ENCODE results near the gene ARID3A. TPM values are rescaled to one million over a fixed set of nuclear protein-coding genes. Genes with fewer than 3 reads are reported as not detected.
A peak's percentile ranks its signal among the peaks of the same experiment; 100 is the strongest.
"Not testable (repeated sequence)": the region's sequence is repeated elsewhere in the genome, so short reads cannot be mapped to it uniquely, and the experiment has no call there.

ARID3A gene
- 10 to 100 TPM; 28.5 to 30.6 TPM for total RNA-seq

GRCh38 chr19:925526-926322 lies at the start of gene ARID3A:
ARID3A (plus strand) TSS chr19:926035; CDS start chr19:929529, 3,494 bp downstream.
- DNase-seq = peak; percentile 80
- peak within 1 kb of the TSS; percentile 71 for H3K27ac Mint-ChIP-seq
- peaks cover 3% of the 10 kb centered on the region for H3K36me3 Mint-ChIP-seq
- H3K9me3 Mint-ChIP-seq = no peaks in the 10 kb centered on the region
- CTCF ChIA-PET = interaction anchor here (3.1 to 8.3 kb wide), 2 partner anchors 57 to 62 kb away, joined by 16 to 189 read pairs; partner anchors contain the start of gene WDR18
- peak within 1 kb of the TSS; percentile 75 for H3K4me3 Mint-ChIP-seq
- POLR2A ChIA-PET = interaction anchor here (3.0 kb wide), 1 partner anchor 59 kb away, joined by 21 read pairs; the partner anchor contains the start of gene WDR18
- peaks cover 12% of the 10 kb centered on the region for H3K4me1 Mint-ChIP-seq (ENCODE audit: low read depth)
- intact Hi-C loops (cut with micrococcal nuclease) = loop anchor here (1.0 to 10.0 kb wide), 2 partner anchors 59 to 179 kb away; partner anchors contain the start of genes GPX4 and WDR18
- H3K27me3 Mint-ChIP-seq = no peaks in the 10 kb centered on the region

- CTCF ChIA-PET = no interaction called here
These were observed 49.7 kb upstream of the ARID3A start for GRCh38 chr19:876089-876488.

GRCh38 chr19:876780-877314 lies 49.0 kb upstream of the ARID3A start:
- H3K9me3 Mint-ChIP-seq = no peaks in the 10 kb centered on the region
- CTCF ChIA-PET = no interaction called here
- no peak overlapping the region for H3K27ac Mint-ChIP-seq
- H3K4me1 Mint-ChIP-seq (ENCODE audit: low read depth) = peaks cover 8% of the 10 kb centered on the region
- POLR2A ChIA-PET = no interaction called here
- H3K27me3 Mint-ChIP-seq = no peaks in the 10 kb centered on the region
- no peak for DNase-seq
- H3K36me3 Mint-ChIP-seq = peaks cover 4% of the 10 kb centered on the region
- H3K4me3 Mint-ChIP-seq = no peak overlapping the region
- intact Hi-C loops (cut with micrococcal nuclease) = no loop called here

More at GRCh38 chr19:876089-876488, 49.7 kb upstream of the ARID3A start:
- no peak for DNase-seq
- POLR2A ChIA-PET = no interaction called here
- Mint-ChIP-seq H3K4me3 (no peak overlapping the region), H3K36me3 (peaks cover 2% of the 10 kb centered on the region), H3K9me3 (no peaks in the 10 kb centered on the region), H3K4me1 (ENCODE audit: low read depth) (peaks cover 9% of the 10 kb centered on the region), H3K27ac (no peak overlapping the region), H3K27me3 (no peaks in the 10 kb centered on the region)
- intact Hi-C loops (cut with micrococcal nuclease) = no loop called here

- CTCF ChIA-PET = interaction anchor here (1.5 kb wide), 1 partner anchor 15 kb away, joined by 5 read pairs; no protein-coding TSS in a partner anchor
- H3K4me3 Mint-ChIP-seq; intact Hi-C loops (cut with micrococcal nuclease); H3K4me1 Mint-ChIP-seq (ENCODE audit: low read depth); H3K9me3 Mint-ChIP-seq; H3K27ac Mint-ChIP-seq; DNase-seq; H3K27me3 Mint-ChIP-seq; H3K36me3 Mint-ChIP-seq: not testable (repeated sequence)
- POLR2A ChIA-PET = interaction anchor here (1.3 kb wide), 1 partner anchor 107 kb away, joined by 3 read pairs; no protein-coding TSS in a partner anchor
These were observed 47.7 kb upstream of the ARID3A start for GRCh38 chr19:877992-878660.

GRCh38 chr19:878751-879561 lies 46.9 kb upstream of the ARID3A start:
- H3K27ac Mint-ChIP-seq; H3K36me3 Mint-ChIP-seq; intact Hi-C loops (cut with micrococcal nuclease); H3K9me3 Mint-ChIP-seq; DNase-seq; H3K4me3 Mint-ChIP-seq; H3K27me3 Mint-ChIP-seq; H3K4me1 Mint-ChIP-seq (ENCODE audit: low read depth): not testable (repeated sequence)
- POLR2A ChIA-PET = interaction anchor here (1.3 kb wide), 1 partner anchor 106 kb away, joined by 3 read pairs; no protein-coding TSS in a partner anchor
- CTCF ChIA-PET = interaction anchor here (0.6 to 1.5 kb wide), 4 partner anchors 16 to 625 kb away, joined by 3 to 5 read pairs (median 3); no protein-coding TSS in a partner anchor

- Mint-ChIP-seq H3K36me3 (peaks cover 6% of the 10 kb centered on the region), H3K27ac (no peak overlapping the region), H3K4me3 (no peak overlapping the region), H3K9me3 (no peaks in the 10 kb centered on the region), H3K27me3 (no peaks in the 10 kb centered on the region), H3K4me1 (ENCODE audit: low read depth) (no peaks in the 10 kb centered on the region)
- CTCF ChIA-PET = interaction anchor here (1.1 to 1.5 kb wide), 2 partner anchors 17 to 25 kb away, joined by 3 to 5 read pairs; no protein-coding TSS in a partner anchor
- DNase-seq = no peak
- intact Hi-C loops (cut with micrococcal nuclease) = no loop called here
- POLR2A ChIA-PET = interaction anchor here (1.3 kb wide), 1 partner anchor 105 kb away, joined by 3 read pairs; no protein-coding TSS in a partner anchor
These were observed 46.0 kb upstream of the ARID3A start for GRCh38 chr19:879711-880438.

- no peak overlapping the region for H3K4me3 Mint-ChIP-seq
- no peaks in the 10 kb centered on the region for H3K9me3 Mint-ChIP-seq
- H3K4me1 Mint-ChIP-seq (ENCODE audit: low read depth) = no peaks in the 10 kb centered on the region
- H3K36me3 Mint-ChIP-seq = peaks cover 6% of the 10 kb centered on the region
- ChIA-PET POLR2A (no interaction called here), CTCF (no interaction called here)
- no peaks in the 10 kb centered on the region for H3K27me3 Mint-ChIP-seq
- no peak for DNase-seq
- intact Hi-C loops (cut with micrococcal nuclease) = no loop called here
- H3K27ac Mint-ChIP-seq = no peak overlapping the region
These were observed 44.3 kb upstream of the ARID3A start for GRCh38 chr19:881385-882071.

GRCh38 chr19:882871-883497 lies 42.9 kb upstream of the ARID3A start:
- H3K36me3 Mint-ChIP-seq = peaks cover 8% of the 10 kb centered on the region
- H3K27ac Mint-ChIP-seq = no peak overlapping the region
- ChIA-PET POLR2A (no interaction called here), CTCF (no interaction called here)
- H3K27me3 Mint-ChIP-seq = no peaks in the 10 kb centered on the region
- no peak overlapping the region for H3K4me3 Mint-ChIP-seq
- no peak for DNase-seq
- H3K9me3 Mint-ChIP-seq = no peaks in the 10 kb centered on the region
- H3K4me1 Mint-ChIP-seq (ENCODE audit: low read depth) = no peaks in the 10 kb centered on the region
- intact Hi-C loops (cut with micrococcal nuclease) = no loop called here

- Mint-ChIP-seq H3K4me3 (no peak overlapping the region), H3K27ac (no peak overlapping the region), H3K36me3 (peaks cover 8% of the 10 kb centered on the region), H3K27me3 (no peaks in the 10 kb centered on the region), H3K4me1 (ENCODE audit: low read depth) (no peaks in the 10 kb centered on the region), H3K9me3 (no peaks in the 10 kb centered on the region)
- DNase-seq = no peak
- CTCF ChIA-PET = no interaction called here
- intact Hi-C loops (cut with micrococcal nuclease) = no loop called here
- POLR2A ChIA-PET = no interaction called here
These were observed 42.1 kb upstream of the ARID3A start for GRCh38 chr19:883661-884211.

- H3K9me3 Mint-ChIP-seq = no peaks in the 10 kb centered on the region
- intact Hi-C loops (cut with micrococcal nuclease) = no loop called here
- no peaks in the 10 kb centered on the region for H3K27me3 Mint-ChIP-seq
- ChIA-PET CTCF (no interaction called here), POLR2A (no interaction called here)
- H3K4me3 Mint-ChIP-seq = no peak overlapping the region
- H3K36me3 Mint-ChIP-seq = peaks cover 12% of the 10 kb centered on the region
- H3K4me1 Mint-ChIP-seq (ENCODE audit: low read depth) = no peaks in the 10 kb centered on the region
- H3K27ac Mint-ChIP-seq = no peak overlapping the region
- no peak for DNase-seq
These were observed 41.2 kb upstream of the ARID3A start for GRCh38 chr19:884420-885211.

Measured in activated CD4-positive, alpha-beta memory T cell treated with anti-CD3 and anti-CD28 coated beads for 36 hours (primary cell).